GM12878 (cell line): ENCODE data around the gene GALNT18. TPM values are rescaled to one million over a fixed set of nuclear protein-coding genes. Genes with fewer than 3 reads are reported as not detected.

ENCODE experiments used
- ATAC-seq: fragments of 200-7000 bp; cut with Tn5 transposase; 3 replicates; pipeline ENCODE4 v1.9.1; 2020; ENCODE audit warnings: mild to moderate bottlenecking, moderate library complexity
- BruUV-seq: library from RNA; stranded (reverse); fragments of 400-500 nt; replicated peaks from 2 replicates; lab custom pipeline; 2021; lab: Mats Ljungman, UMichigan
- CTCF ChIA-PET: fragments of 300-600 bp; sonication (Branson Sonifier 250); formaldehyde crosslinking; extraction: SDS; loops from one replicate; lab custom pipeline; 2021; ENCODE audit warnings: inconsistent platforms; lab: Yijun Ruan, JAX
- POLR2A ChIA-PET: fragments of 350-600 bp; formaldehyde crosslinking; extraction: SDS; loops from one replicate; lab custom pipeline; 2021; ENCODE audit warnings: inconsistent platforms; lab: Charles Lee
- RAD21 ChIA-PET: fragments of 300-600 bp; sonication (Branson Sonifier 250); formaldehyde crosslinking; loops from one replicate; lab custom pipeline; 2023; ENCODE audit warnings: antibody characterized with exemption; ENCODE audit not compliant: unreplicated experiment; lab: Charles Lee
- SMC1A ChIA-PET: fragments of 300-600 bp; sonication (Branson Sonifier 250); formaldehyde crosslinking; loops from one replicate; lab custom pipeline; 2023; ENCODE audit not compliant: unreplicated experiment, uncharacterized antibody; lab: Charles Lee
- DNase-seq: peaks from one replicate; pipeline ENCODE4 v3.0.0-alpha.2; 2011; ENCODE audit warnings: low read depth, low spot score
- FAIRE-seq: peaks from 3 replicates; lab custom pipeline; 2011; peaks lifted over from hg19 to GRCh38; lab: Jason Lieb, UNC
- H2AFZ ChIP-seq: 2 replicates; pipeline ENCODE4 v1.6.0; 2011; ENCODE audit warnings: low read depth, low read length, control low read depth; ENCODE audit not compliant: control insufficient read depth
- H3K27ac ChIP-seq: 2 replicates; pipeline ENCODE4 v1.5.1; 2011; ENCODE audit warnings: control low read depth; ENCODE audit not compliant: control insufficient read depth, insufficient read depth
- H3K27me3 ChIP-seq, 2 experiments: replicated peaks in 1 of 2; 2 replicates each; pipeline versions ENCODE4 v1.6.0 to v1.6.1; 2011; ENCODE audit warnings: low read length in 1 of 2; ENCODE audit not compliant: control insufficient read depth in 2 of 2, insufficient read depth in 2 of 2
- H3K36me3 ChIP-seq, 2 experiments: 2 replicates each; pipeline ENCODE4 v1.5.1; 2011; ENCODE audit warnings: low read length in 1 of 2; ENCODE audit not compliant: control insufficient read depth in 2 of 2, insufficient read depth in 2 of 2
- H3K4me1 ChIP-seq: 2 replicates; pipeline ENCODE4 v1.6.1; 2011; ENCODE audit warnings: mild to moderate bottlenecking, low read length, moderate library complexity, mixed read lengths; ENCODE audit not compliant: control insufficient read depth, insufficient read depth
- H3K4me2 ChIP-seq: 2 replicates; pipeline ENCODE4 v1.6.0; 2011; ENCODE audit warnings: control low read depth; ENCODE audit not compliant: control insufficient read depth, insufficient read depth
- H3K4me3 ChIP-seq: fragments of 200-600 bp; sonication (generic); 2 replicates; pipeline ENCODE4 v1.5.1; 2016
- H3K79me2 ChIP-seq: 2 replicates; pipeline ENCODE4 v1.6.0; 2011; ENCODE audit warnings: low read length; ENCODE audit not compliant: control insufficient read depth, insufficient read depth
- H3K9ac ChIP-seq: 2 replicates; pipeline ENCODE4 v1.8.0; 2011; ENCODE audit warnings: low read length, control low read depth, mixed read lengths; ENCODE audit not compliant: control insufficient read depth, insufficient read depth
- H3K9me3 ChIP-seq: replicated peaks from 3 replicates; pipeline ENCODE4 v1.5.1; 2011; ENCODE audit warnings: mild to moderate bottlenecking, low read length; ENCODE audit not compliant: control insufficient read depth, insufficient read depth
- H4K20me1 ChIP-seq: 2 replicates; pipeline ENCODE4 v1.6.0; 2011; ENCODE audit not compliant: control insufficient read depth, insufficient read depth
- ASH2L ChIP-seq: fragments of 300-600, 200-600 bp; sonication (generic); IDR thresholded peaks from 2 replicates; pipeline ENCODE4 v1.6.1; 2017; ENCODE audit warnings: low read depth, mild to moderate bottlenecking, borderline replicate concordance
- E2F4 ChIP-seq: IDR thresholded peaks from 2 replicates; pipeline ENCODE4 v1.6.1; 2012; ENCODE audit warnings: low read depth, low read length, improper control_type of control experiment
- EZH2 ChIP-seq: IDR thresholded peaks from 2 replicates; pipeline ENCODE4 v1.6.1; 2012; ENCODE audit warnings: low read depth, mild to moderate bottlenecking, control low read depth, inconsistent platforms, low read length, borderline replicate concordance; ENCODE audit not compliant: control insufficient read depth
- IRF4 ChIP-seq: IDR thresholded peaks from 2 replicates; pipeline ENCODE4 v1.6.1; 2011; ENCODE audit warnings: low read depth, low read length
- MTA2 ChIP-seq: fragments of 450-650 bp; IDR thresholded peaks from 2 replicates; pipeline ENCODE4 v1.6.1; 2016; ENCODE audit warnings: low read depth, mild to moderate bottlenecking, moderate library complexity
- NFIC ChIP-seq: IDR thresholded peaks from 2 replicates; pipeline ENCODE4 v1.6.1; 2012; ENCODE audit warnings: low read depth, mild to moderate bottlenecking, inconsistent platforms, low read length, moderate library complexity
- PAX8 ChIP-seq: fragments of 450-650 bp; IDR thresholded peaks from 2 replicates; pipeline ENCODE4 v1.6.1; 2017; ENCODE audit warnings: mild to moderate bottlenecking, moderate library complexity
- RFX5 ChIP-seq: IDR thresholded peaks from 2 replicates; pipeline ENCODE4 v1.6.1; 2011; ENCODE audit warnings: low read depth, low read length, improper control_type of control experiment
- SMAD1 ChIP-seq: fragments of 450-650 bp; IDR thresholded peaks from 2 replicates; pipeline ENCODE4 v1.6.1; 2018; ENCODE audit warnings: mild to moderate bottlenecking, low read depth; ENCODE audit not compliant: partially characterized antibody
- SP1 ChIP-seq: IDR thresholded peaks from one replicate; pipeline ENCODE4 v1.6.1; 2011; ENCODE audit warnings: low read depth, low read length
- ZBTB33 ChIP-seq: fragments of 450-650 bp; IDR thresholded peaks from 2 replicates; pipeline ENCODE4 v1.6.1; 2017; ENCODE audit warnings: mild to moderate bottlenecking
- WGBS: methylation state at CpG from one replicate; pipeline ENCODE4 v1.1.6; 2016; ENCODE audit warnings: low lambda C conversion rate; ENCODE audit not compliant: insufficient replicate concordance, insufficient coverage; ENCODE audit errors: missing lambda C conversion rate; 5-methylcytosine and 5-hydroxymethylcytosine counted together
- in situ Hi-C: fragments of 300-500 bp; cut with MboI; formaldehyde crosslinking; loops from 9 replicates; pipeline ENCODE4 v1.14.3; 2018; ENCODE audit warnings: mixed read lengths
- intact Hi-C: fragments of 100-400 bp; cut with micrococcal nuclease; formaldehyde crosslinking; loops from one replicate; pipeline ENCODE4 v1.14.2; 2022; ENCODE audit not compliant: unreplicated experiment
- polyA plus RNA-seq, 11 experiments: library from polyadenylated mRNA; depleted of rRNA in 4 of 11; unstranded in 6 of 11; stranded (reverse) in 5 of 11; fragments of >200 nt; fragmentation: Nextera tagmentation in 4 of 11; fragmentation: Illumina TruSeq in 1 of 11; extraction: Ambion mirVana in 4 of 11; extraction: Trizol in 1 of 11; gene quantifications; 1 replicate in 1 of 11; 2 replicates in 10 of 11; pipeline versions ENCODE4 v1.2.1 to v1.2.3, GENCODE V29; 2011 to 2016; ENCODE audit warnings: inconsistent platforms in 2 of 11, missing spikeins in 2 of 11, low read depth in 1 of 11
- total RNA-seq, 4 experiments: library from RNA; depleted of rRNA in 3 of 4; stranded (reverse); fragments of >200 nt in 3 of 4; fragmentation: Illumina TruSeq in 1 of 4; extraction: Trizol in 1 of 4; gene quantifications; 2 replicates each; pipeline versions ENCODE4 v1.2.1 to v1.2.3, GENCODE V29; 2013 to 2021
- TF ChIP-seq, protein P1 (sequence below): IDR thresholded peaks from 2 replicates; pipeline ENCODE4 v1.6.1; 2012; ENCODE audit warnings: mild to moderate bottlenecking, low read depth, low read length
- TF ChIP-seq, protein P2 (sequence below): fragments of 450-650 bp; formaldehyde crosslinking; IDR thresholded peaks from 2 replicates; pipeline ENCODE4 v1.4.0; 2022; ENCODE audit warnings: mild to moderate bottlenecking, moderate library complexity

GALNT18 gene
- total and polyA plus RNA-seq, 10 of the 15 experiments (the other 5 are each of a cell fraction or from before 2014, with no cell fraction given), result 1.2 to 14.2 (median 6.3) TPM

DNA sequence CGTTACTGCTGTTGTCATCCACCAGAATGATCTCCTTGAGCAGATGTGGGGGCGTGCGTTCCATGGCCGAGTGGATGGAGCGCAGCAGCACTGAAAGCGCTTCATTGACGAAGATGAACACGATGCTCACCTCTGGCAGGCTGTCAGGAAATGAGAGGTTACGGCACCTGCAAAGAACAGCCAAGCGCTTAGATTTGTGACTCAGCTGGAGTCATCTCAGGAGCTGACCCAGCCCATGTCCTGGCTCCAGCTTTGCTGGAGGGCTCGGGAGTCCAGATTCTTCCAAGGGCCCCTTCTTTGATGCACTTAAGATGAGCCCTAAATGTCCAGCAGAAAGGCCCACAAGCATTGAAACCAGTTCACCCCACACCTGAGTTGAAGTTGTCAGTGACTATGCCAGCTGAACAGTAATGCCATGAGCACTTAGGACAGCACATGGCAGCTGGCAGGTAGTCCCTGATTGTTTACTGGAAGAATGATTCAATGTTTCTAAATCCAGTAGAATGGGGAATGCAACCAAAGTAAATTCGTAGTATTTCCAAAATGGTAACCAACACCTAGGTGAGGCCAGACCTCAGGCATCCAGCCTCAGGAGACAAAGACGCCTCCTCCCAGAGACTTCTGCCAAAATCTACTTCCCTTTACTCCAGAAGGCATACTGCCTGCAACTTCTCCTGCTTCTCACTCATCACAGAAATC, 189.0 kb downstream of the GALNT18 start:
- Histone ChIP-seq H3K4me2 (no peak overlapping the region), H2AFZ (no peak overlapping the region), H3K9me3 (no peaks in the 10 kb centered on the region), H3K4me3 (no peak overlapping the region), H3K79me2 (no peaks in the 10 kb centered on the region), H4K20me1 (no peaks in the 10 kb centered on the region; the same call in 1 of the 2 replicates), H3K36me3 (peaks cover 0 to 4% of the 10 kb centered on the region in 2 experiments; a peak in 1 of 4 replicates), H3K27me3 (no peaks in the 10 kb centered on the region), H3K27ac (no peak overlapping the region), H3K9ac (no peak overlapping the region), H3K4me1 (no peaks in the 10 kb centered on the region)
- in situ Hi-C loops (no loop called here), intact Hi-C loops (no loop called here)
- SMC1A ChIA-PET, result interaction anchor here (1.3 kb wide), 1 partner anchor 8 kb away, joined by 3 read pairs; no protein-coding TSS in a partner anchor
- RAD21 ChIA-PET, result no interaction called here
- TF ChIP-seq RFX5 (no peak), PAX8 (no peak), EZH2 (no peak), E2F4 (no peak), MTA2 (no peak), ASH2L (no peak), SMAD1 (no peak), NFIC (no peak), IRF4 (no peak), SP1 (no peak), ZBTB33 (no peak)
- TF ChIP-seq, protein P1, sequence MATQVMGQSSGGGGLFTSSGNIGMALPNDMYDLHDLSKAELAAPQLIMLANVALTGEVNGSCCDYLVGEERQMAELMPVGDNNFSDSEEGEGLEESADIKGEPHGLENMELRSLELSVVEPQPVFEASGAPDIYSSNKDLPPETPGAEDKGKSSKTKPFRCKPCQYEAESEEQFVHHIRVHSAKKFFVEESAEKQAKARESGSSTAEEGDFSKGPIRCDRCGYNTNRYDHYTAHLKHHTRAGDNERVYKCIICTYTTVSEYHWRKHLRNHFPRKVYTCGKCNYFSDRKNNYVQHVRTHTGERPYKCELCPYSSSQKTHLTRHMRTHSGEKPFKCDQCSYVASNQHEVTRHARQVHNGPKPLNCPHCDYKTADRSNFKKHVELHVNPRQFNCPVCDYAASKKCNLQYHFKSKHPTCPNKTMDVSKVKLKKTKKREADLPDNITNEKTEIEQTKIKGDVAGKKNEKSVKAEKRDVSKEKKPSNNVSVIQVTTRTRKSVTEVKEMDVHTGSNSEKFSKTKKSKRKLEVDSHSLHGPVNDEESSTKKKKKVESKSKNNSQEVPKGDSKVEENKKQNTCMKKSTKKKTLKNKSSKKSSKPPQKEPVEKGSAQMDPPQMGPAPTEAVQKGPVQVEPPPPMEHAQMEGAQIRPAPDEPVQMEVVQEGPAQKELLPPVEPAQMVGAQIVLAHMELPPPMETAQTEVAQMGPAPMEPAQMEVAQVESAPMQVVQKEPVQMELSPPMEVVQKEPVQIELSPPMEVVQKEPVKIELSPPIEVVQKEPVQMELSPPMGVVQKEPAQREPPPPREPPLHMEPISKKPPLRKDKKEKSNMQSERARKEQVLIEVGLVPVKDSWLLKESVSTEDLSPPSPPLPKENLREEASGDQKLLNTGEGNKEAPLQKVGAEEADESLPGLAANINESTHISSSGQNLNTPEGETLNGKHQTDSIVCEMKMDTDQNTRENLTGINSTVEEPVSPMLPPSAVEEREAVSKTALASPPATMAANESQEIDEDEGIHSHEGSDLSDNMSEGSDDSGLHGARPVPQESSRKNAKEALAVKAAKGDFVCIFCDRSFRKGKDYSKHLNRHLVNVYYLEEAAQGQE, result no peak
- TF ChIP-seq, protein P2, sequence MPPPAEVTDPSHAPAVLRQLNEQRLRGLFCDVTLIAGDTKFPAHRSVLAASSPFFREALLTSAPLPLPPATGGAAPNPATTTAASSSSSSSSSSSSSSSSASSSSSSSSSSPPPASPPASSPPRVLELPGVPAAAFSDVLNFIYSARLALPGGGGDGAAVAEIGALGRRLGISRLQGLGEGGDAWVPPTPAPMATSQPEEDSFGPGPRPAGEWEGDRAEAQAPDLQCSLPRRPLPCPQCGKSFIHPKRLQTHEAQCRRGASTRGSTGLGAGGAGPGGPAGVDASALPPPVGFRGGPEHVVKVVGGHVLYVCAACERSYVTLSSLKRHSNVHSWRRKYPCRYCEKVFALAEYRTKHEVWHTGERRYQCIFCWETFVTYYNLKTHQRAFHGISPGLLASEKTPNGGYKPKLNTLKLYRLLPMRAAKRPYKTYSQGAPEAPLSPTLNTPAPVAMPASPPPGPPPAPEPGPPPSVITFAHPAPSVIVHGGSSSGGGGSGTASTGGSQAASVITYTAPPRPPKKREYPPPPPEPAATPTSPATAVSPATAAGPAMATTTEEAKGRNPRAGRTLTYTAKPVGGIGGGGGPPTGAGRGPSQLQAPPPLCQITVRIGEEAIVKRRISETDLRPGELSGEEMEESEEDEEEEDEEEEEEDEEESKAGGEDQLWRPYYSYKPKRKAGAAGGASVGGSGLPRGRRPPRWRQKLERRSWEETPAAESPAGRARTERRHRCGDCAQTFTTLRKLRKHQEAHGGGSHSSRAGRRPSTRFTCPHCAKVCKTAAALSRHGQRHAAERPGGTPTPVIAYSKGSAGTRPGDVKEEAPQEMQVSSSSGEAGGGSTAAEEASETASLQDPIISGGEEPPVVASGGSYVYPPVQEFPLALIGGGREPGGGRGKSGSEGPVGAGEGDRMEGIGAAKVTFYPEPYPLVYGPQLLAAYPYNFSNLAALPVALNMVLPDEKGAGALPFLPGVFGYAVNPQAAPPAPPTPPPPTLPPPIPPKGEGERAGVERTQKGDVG (CRISPR knock-in tag), result no peak
- FAIRE-seq (no peak), ATAC-seq (no peak), DNase-seq (no peak)
- BruUV-seq, result no TSS peak
- 55% methylated on average over 13 of the region's 13 CpGs for WGBS
- CTCF ChIA-PET, result no interaction called here
- POLR2A ChIA-PET, result no interaction called here
